ACC112 (cell line): ENCODE results near the gene PPP2R1B.

Experiments used
- H2AFZ ChIP-seq: fragments of 200-600 bp; sonication (generic); one replicate; pipeline ENCODE4 v1.6.0; 2017; ENCODE audit warnings: antibody characterized with exemption, low read length; ENCODE audit not compliant: unreplicated experiment
- H3K27ac ChIP-seq: fragments of 200-600 bp; sonication (generic); 2 replicates; pipeline ENCODE4 v1.5.1; 2014; ENCODE audit warnings: low read depth, mild to moderate bottlenecking, antibody characterized with exemption, low read length, moderate library complexity
- H3K27me3 ChIP-seq: fragments of 200-600 bp; sonication (generic); 2 replicates; pipeline ENCODE4 v1.6.1; 2014; ENCODE audit warnings: mild to moderate bottlenecking, antibody characterized with exemption, low read length, moderate library complexity, mixed read lengths; ENCODE audit not compliant: insufficient read depth
- H3K36me3 ChIP-seq: fragments of 200-600 bp; sonication (generic); 2 replicates; pipeline ENCODE4 v1.6.1; 2016; ENCODE audit warnings: mild to moderate bottlenecking, antibody characterized with exemption, low read length, moderate library complexity, mixed read lengths; ENCODE audit not compliant: insufficient read depth
- H3K4me1 ChIP-seq: fragments of 200-600 bp; sonication (generic); one replicate; pipeline ENCODE4 v1.6.1; 2016; ENCODE audit warnings: low read length, mixed read lengths; ENCODE audit not compliant: insufficient read depth, unreplicated experiment, control insufficient read depth
- H3K4me3 ChIP-seq: fragments of 200-600 bp; sonication (generic); 2 replicates; pipeline ENCODE4 v1.5.1; 2014; ENCODE audit warnings: mild to moderate bottlenecking, low read depth, low read length
- H3K79me2 ChIP-seq: fragments of 200-600 bp; sonication (generic); one replicate; pipeline ENCODE4 v1.6.0; 2016; ENCODE audit warnings: low read length; ENCODE audit not compliant: control insufficient read depth, unreplicated experiment, insufficient read depth

Gene PPP2R1B

DNA sequence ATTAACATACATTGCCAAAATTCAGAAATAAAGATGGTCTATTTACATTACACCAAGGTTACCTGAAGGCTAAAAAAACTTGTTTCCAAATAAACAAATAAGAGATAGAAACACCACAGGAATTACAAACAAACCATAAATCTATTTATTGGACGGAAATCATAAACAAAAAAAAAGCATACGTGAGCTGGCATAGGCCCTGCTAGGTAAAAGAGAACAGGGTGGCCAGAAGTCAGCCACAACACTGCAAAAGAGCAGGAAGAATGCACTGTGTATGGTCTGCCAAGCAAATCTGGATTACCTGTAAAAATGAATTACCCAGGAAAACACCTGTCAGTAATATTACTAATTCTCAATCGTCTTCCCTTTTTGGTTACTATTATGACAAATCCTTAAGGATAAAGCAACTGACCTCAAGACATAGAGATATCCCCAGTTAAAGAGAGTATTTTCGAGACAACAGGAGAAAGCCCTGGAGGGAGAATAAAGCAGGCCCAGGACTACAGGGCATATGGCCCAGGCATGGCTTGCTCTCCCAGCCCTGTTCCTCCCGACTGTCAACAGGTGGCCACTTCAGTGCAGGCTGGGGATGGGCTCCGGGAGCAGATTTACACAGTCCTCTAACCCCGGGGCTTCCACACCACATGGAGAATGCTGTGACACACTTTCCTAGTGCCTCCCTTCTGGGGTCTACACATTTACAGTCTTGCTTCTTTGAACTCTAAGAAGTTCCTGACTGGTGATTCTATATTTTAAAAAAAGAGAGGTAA is 18.0 kb downstream of the PPP2R1B start:
- H3K4me1 ChIP-seq, result peaks cover 35% of the 10 kb centered on the region
- H3K4me3 ChIP-seq, result no peak overlapping the region
- H3K27ac ChIP-seq, result peak overlapping the region; percentile 89; the same call in 1 of the 2 replicates

DNA sequence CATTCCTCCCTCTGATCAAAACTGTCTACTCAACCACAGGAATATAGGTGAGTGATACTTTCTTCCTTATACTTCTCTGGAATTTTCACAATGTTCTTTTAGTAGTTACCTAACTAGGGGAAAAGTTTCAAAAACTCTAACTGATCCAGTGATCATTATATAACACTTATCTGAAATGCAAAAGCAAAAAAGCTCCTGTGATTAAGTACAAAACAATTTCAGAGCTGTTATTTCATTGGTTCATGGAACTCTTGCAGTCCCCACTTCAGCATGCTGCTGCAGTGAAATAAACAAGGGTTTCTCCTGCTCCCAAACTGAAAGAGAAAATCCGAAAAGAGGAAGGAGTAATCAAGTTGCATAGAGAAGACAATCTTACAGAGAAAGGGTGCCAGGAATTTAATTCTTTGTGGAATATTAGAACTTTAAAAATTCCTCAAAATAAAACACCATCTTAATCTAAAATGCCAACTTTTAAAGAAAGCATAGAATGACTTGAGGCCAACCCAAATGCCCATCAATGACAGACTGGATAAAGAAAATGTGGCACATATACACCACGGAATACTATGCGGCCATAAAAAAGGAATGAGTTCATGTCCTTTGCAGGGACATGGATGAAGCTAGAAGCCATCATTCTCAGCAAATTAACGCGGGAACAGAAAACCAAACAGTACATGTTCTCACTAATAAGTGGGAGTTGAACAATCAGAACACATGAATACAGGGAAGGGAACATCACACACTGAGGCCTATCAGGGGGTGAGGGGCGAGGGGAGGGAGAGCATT is 20.3 kb downstream of the PPP2R1B start:
- Histone ChIP-seq H3K27ac (peak overlapping the region; percentile 89), H3K4me3 (peak overlapping the region; percentile 32), H3K4me1 (peaks cover 35% of the 10 kb centered on the region), H3K79me2 (peaks cover 11% of the 10 kb centered on the region), H3K27me3 (no peaks in the 10 kb centered on the region), H3K36me3 (peaks cover 46% of the 10 kb centered on the region), H2AFZ (no peak overlapping the region)

More for the DNA sequence above, 18.0 kb downstream of the PPP2R1B start:
- Histone ChIP-seq H2AFZ (no peak overlapping the region), H3K36me3 (peaks cover 39% of the 10 kb centered on the region), H3K27me3 (no peaks in the 10 kb centered on the region), H3K79me2 (peaks cover 11% of the 10 kb centered on the region)

GRCh38 chr11:111743700-111744099 is 22.5 kb downstream of the PPP2R1B start:
- H3K36me3 ChIP-seq, result peaks cover 41% of the 10 kb centered on the region
- H2AFZ ChIP-seq, result no peak overlapping the region
- no peak overlapping the region for H3K27ac ChIP-seq
- no peak overlapping the region for H3K4me3 ChIP-seq
- no peaks in the 10 kb centered on the region for H3K27me3 ChIP-seq
- H3K79me2 ChIP-seq, result peaks cover 11% of the 10 kb centered on the region
- peaks cover 36% of the 10 kb centered on the region for H3K4me1 ChIP-seq

DNA sequence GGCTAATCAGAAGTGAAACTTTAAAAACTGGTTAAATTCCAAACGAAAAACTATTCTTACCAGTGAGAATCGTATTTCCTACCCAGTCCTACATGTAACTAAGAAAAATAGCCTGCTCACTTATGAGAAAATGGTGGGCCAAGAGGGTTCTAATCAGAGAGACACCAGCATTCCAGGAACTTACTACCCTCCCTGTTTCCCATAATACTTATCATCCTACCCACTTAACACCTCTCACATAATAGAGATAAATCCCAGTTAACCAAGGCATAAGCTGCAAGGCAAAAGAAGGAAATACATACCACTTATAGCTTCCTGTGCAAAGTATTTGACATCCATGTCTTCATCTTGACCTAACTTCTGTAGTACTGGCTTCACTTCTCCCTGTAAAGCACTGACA is 24.4 kb downstream of the PPP2R1B start:
- Histone ChIP-seq H3K4me1 (peaks cover 50% of the 10 kb centered on the region), H3K27ac (no peak overlapping the region), H3K36me3 (peaks cover 37% of the 10 kb centered on the region), H2AFZ (no peak overlapping the region), H3K4me3 (no peak overlapping the region), H3K27me3 (no peaks in the 10 kb centered on the region), H3K79me2 (peaks cover 11% of the 10 kb centered on the region)

DNA sequence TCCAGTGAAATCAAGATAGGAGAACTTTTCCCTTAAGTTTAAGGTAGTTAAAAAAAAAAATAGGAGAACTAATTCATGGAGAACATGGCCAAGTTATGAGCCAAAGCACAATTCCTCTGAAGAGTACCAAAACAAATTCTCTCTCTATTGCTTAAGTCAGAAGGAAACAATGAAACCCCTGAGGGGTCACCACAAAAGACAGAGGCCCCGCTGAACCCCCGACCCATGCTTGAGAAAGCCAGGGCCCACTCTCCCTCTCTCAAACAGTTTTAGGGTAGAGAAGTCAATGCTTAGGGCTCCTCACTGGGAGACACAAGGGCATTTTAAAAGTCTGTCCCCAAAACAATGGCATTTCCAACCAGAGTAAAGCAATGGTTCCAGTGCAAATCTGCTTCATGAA is 26.9 kb downstream of the PPP2R1B start:
- no peak overlapping the region for H2AFZ ChIP-seq
- peak overlapping the region; percentile 16; the same call in 1 of the 2 replicates for H3K27ac ChIP-seq
- H3K79me2 ChIP-seq, result peaks cover 8% of the 10 kb centered on the region

DNA sequence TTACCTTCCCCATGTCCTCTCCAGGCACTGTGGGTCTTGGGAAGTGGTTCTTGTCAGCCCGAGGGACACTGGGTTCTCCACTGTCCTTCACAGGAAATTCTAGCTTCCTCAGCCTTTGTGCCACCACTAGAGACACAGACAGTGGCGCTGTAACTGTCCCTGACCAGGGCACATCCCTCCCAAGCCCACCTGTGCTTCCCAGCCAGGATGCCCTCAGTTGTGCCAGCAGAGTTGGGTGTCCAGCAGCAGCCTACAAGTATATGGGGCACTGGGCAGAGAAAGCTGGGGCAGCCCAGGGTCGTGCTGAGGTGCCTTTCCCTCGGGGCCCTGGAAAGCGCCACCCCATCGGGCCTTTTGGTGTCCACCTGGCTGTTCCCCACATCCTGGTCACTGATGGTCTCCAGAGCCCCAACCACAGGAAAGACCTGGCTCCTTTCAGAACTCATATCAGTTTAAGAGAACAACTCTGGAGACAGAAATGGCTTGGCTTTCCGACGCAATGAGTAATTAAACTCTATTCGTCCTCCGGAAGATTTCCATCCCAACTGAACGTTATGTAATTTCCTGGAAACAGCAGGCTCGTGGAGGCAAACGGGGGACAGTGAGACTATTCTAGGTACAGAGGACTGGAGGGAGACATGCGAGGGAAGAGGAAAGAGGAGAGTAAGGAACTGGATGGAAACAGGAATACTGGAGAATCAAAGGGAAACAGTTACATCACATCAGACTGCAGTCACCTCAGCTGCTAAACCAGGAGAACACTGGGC is 28.6 kb downstream of the PPP2R1B start:
- no peak overlapping the region for H2AFZ ChIP-seq
- peaks cover 21% of the 10 kb centered on the region for H3K36me3 ChIP-seq
- peak overlapping the region; percentile 98 for H3K27ac ChIP-seq
- peaks cover 57% of the 10 kb centered on the region for H3K4me1 ChIP-seq
- no peak overlapping the region for H3K4me3 ChIP-seq
- no peaks in the 10 kb centered on the region for H3K79me2 ChIP-seq
- no peaks in the 10 kb centered on the region for H3K27me3 ChIP-seq

More for the DNA sequence above, 26.9 kb downstream of the PPP2R1B start:
- H3K4me3 ChIP-seq, result no peak overlapping the region
- peaks cover 48% of the 10 kb centered on the region for H3K4me1 ChIP-seq
- no peaks in the 10 kb centered on the region for H3K27me3 ChIP-seq
- H3K36me3 ChIP-seq, result peaks cover 34% of the 10 kb centered on the region

- H3K27ac ChIP-seq, result peak overlapping the region; percentile 98
These were observed 29.4 kb downstream of the PPP2R1B start for GRCh38 chr11:111736621-111737443.

DNA sequence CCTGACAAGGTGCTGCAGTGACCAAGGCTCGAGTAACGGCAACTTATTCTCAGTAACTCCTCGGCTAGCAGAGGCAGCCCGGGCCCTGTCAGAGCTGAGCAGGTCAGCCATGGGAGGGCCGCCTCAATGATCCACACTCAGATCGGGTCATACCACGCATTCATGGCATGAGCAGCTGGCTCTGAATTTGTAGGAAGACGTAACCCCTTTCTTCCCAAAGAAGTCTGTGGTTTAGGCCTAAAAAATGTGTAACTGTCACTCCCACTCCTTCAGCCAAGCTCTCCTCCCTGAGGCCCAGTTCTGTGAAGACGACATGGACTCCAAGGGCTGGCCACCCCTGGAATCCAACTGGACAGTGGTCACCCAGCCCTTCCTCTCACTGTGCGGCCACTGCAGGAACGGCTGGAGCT is 30.0 kb downstream of the PPP2R1B start:
- Histone ChIP-seq H3K27me3 (no peaks in the 10 kb centered on the region), H3K36me3 (peaks cover 8% of the 10 kb centered on the region; the same call in 1 of the 2 replicates), H3K4me3 (peak overlapping the region; percentile 4), H3K27ac (peak overlapping the region; percentile 98), H2AFZ (peak overlapping the region; percentile 71), H3K79me2 (no peaks in the 10 kb centered on the region), H3K4me1 (peaks cover 66% of the 10 kb centered on the region)

More at GRCh38 chr11:111736621-111737443, 29.4 kb downstream of the PPP2R1B start:
- H3K79me2 ChIP-seq, result no peaks in the 10 kb centered on the region
- peak overlapping the region; percentile 71 for H2AFZ ChIP-seq
- peaks cover 60% of the 10 kb centered on the region for H3K4me1 ChIP-seq
- peaks cover 14% of the 10 kb centered on the region for H3K36me3 ChIP-seq
- H3K27me3 ChIP-seq, result no peaks in the 10 kb centered on the region
- H3K4me3 ChIP-seq, result no peak overlapping the region

DNA sequence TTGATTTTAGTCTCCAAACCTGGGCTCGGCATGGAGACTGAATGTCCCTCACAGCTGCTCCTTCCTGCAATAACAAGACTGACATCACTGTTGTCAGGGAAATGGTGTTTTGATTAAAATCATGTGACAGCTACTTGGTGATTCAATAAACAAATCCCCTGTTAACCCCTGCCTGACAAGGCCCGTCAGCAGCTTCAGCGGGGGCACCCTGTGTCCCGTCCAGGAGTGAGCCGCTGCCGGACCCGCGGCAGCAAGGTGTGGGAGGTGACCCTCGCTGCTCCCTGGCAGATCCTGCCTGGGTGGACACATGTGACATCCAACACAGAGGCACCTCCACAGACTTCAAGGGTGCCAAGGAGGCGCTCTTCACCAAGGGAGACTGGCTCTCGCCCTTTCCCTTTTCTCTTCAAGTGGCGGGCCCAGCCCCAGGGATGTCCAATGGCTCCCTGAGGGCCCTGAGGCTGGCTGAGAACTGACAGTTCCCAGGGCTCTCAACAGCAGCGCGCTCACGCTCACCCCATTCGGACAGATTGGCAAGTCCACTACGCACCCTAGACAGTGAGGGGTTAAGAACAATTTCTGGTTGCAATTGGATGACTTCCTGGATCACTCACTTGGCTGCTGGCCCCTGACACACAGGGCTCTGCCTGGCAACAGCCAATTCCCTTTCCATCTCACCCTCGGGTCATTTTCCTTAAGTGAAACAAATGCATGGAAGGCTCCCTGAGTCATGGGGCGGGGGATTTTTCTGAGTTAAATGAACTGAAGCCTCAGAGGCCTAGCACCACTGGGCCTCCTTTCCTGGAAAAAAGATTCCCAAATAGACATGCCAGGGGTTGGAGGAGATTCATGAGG is 30.7 kb downstream of the PPP2R1B start:
- Histone ChIP-seq H3K27ac (peak overlapping the region; percentile 98), H3K79me2 (no peaks in the 10 kb centered on the region), H3K27me3 (no peaks in the 10 kb centered on the region), H3K4me3 (peak overlapping the region; percentile 68), H2AFZ (peak overlapping the region; percentile 74), H3K36me3 (0 out of 2 replicates have a peak, but pooled peaks cover 2% of the 10 kb centered on the region), H3K4me1 (peaks cover 70% of the 10 kb centered on the region)
